A549 (cell line): ENCODE measurements around the gene KIAA0825. TPM values are rescaled to one million over a fixed set of nuclear protein-coding genes. Genes with fewer than 3 reads are reported as not detected.

Source experiments
- ATAC-seq, 2 experiments: fragments of 200-7000 bp in 1 of 2; fragments of >200 bp in 1 of 2; cut with Nextera tagmentation in 1 of 2; cut with Tn5 transposase in 1 of 2; 3 replicates each; pipeline versions ENCODE4 v1.8.0 to v1.9.1; 2018 to 2020; ENCODE audit warnings: mild to moderate bottlenecking in 1 of 2, moderate library complexity in 1 of 2
- CTCF ChIA-PET: fragments of 300-600 bp; sonication (Branson Sonifier 250); formaldehyde crosslinking; extraction: SDS; loops from one replicate; lab custom pipeline; 2021; ENCODE audit warnings: antibody characterized with exemption, inconsistent platforms; lab: Yijun Ruan, JAX
- POLR2A ChIA-PET: fragments of 350-600 bp; formaldehyde crosslinking; extraction: SDS; loops from one replicate; lab custom pipeline; 2021; ENCODE audit warnings: antibody characterized with exemption, inconsistent platforms; lab: Yijun Ruan, JAX
- DNase-seq, 2 experiments: peaks; one replicate each; pipeline versions ENCODE4 v3.0.0 to v3.0.0-alpha.2; 2011 to 2016; ENCODE audit warnings: low read depth in 1 of 2, low spot score in 1 of 2
- FAIRE-seq: peaks from 2 replicates; lab custom pipeline; 2011; peaks lifted over from hg19 to GRCh38; lab: Jason Lieb, UNC
- H3K27ac ChIP-seq, 2 experiments: fragments of >200 bp; sonication (Bioruptor Twin); formaldehyde crosslinking; 3 replicates each; pipeline ENCODE4 v1.5.1; 2016 to 2017
- H3K4me1 ChIP-seq: fragments of >200 bp; sonication (Bioruptor Twin); formaldehyde crosslinking; 3 replicates; pipeline ENCODE4 v1.6.1; 2016
- H3K4me2 ChIP-seq: fragments of >200 bp; sonication (Bioruptor Twin); formaldehyde crosslinking; 3 replicates; pipeline ENCODE4 v1.6.1; 2016
- H3K4me3 ChIP-seq: fragments of >200 bp; sonication (Bioruptor Twin); formaldehyde crosslinking; 3 replicates; pipeline ENCODE4 v1.5.1; 2016
- H3K9me3 ChIP-seq: fragments of >200 bp; sonication (Bioruptor Twin); formaldehyde crosslinking; 3 replicates; pipeline ENCODE4 v1.6.1; 2016
- CBX2 ChIP-seq: fragments of 200-600 bp; sonication (generic); IDR thresholded peaks from 2 replicates; pipeline ENCODE4 v1.6.1; 2016; ENCODE audit warnings: low read depth, mild to moderate bottlenecking, borderline replicate concordance
- CHD2 ChIP-seq: fragments of 150-350 bp; IDR thresholded peaks from 2 replicates; pipeline ENCODE4 v1.6.1; 2014; ENCODE audit warnings: low read length; ENCODE audit not compliant: partially characterized antibody
- E2F6 ChIP-seq: IDR thresholded peaks from 2 replicates; pipeline ENCODE4 v1.6.1; 2012; ENCODE audit warnings: low read depth, borderline replicate concordance
- EHF ChIP-seq: fragments of 250-450 bp; sonication (Bioruptor Pico); IDR thresholded peaks from 2 replicates; pipeline ENCODE4 v1.5.0; 2020; ENCODE audit warnings: mild to moderate bottlenecking
- EHMT2 ChIP-seq: fragments of 200-600 bp; sonication (generic); IDR thresholded peaks from 2 replicates; pipeline ENCODE4 v1.6.1; 2016; ENCODE audit warnings: antibody characterized with exemption, low read depth, mild to moderate bottlenecking, moderate library complexity
- ESRRA ChIP-seq: fragments of 150-350 bp; IDR thresholded peaks from 2 replicates; pipeline ENCODE4 v1.6.1; 2014; ENCODE audit warnings: mild to moderate bottlenecking, low read length, borderline replicate concordance
- FOSL2 ChIP-seq, 2 experiments: fragments of 450-650 bp in 1 of 2; fragments of >200 bp in 1 of 2; sonication (Bioruptor Twin) in 1 of 2; formaldehyde crosslinking; IDR thresholded peaks; 2 replicates each; pipeline versions ENCODE4 v1.5.0 to v1.6.1; 2016 to 2020; ENCODE audit warnings: mild to moderate bottlenecking in 1 of 2, moderate library complexity in 1 of 2
- GATA3 ChIP-seq: IDR thresholded peaks from 2 replicates; pipeline ENCODE4 v1.6.1; 2012; ENCODE audit warnings: borderline replicate concordance
- HOXB5 ChIP-seq: fragments of 250-450 bp; sonication (Bioruptor Pico); IDR thresholded peaks from 2 replicates; pipeline ENCODE4 v1.5.0; 2020; ENCODE audit warnings: mild to moderate bottlenecking, moderate library complexity
- MAFK ChIP-seq: fragments of 450-650 bp; IDR thresholded peaks from 2 replicates; pipeline ENCODE4 v1.6.1; 2014; ENCODE audit not compliant: partially characterized antibody
- MAX ChIP-seq: IDR thresholded peaks from 2 replicates; pipeline ENCODE4 v1.6.1; 2012
- MAZ ChIP-seq: fragments of 150-350 bp; IDR thresholded peaks from 2 replicates; pipeline ENCODE4 v1.6.1; 2014; ENCODE audit warnings: antibody characterized with exemption, low read depth, low read length, borderline replicate concordance
- MYC ChIP-seq: IDR thresholded peaks from 2 replicates; pipeline ENCODE4 v1.6.1; 2012; ENCODE audit warnings: mild to moderate bottlenecking, inconsistent platforms, low read length, improper control_type of control experiment, borderline replicate concordance
- NR3C1 ChIP-seq: fragments of >200 bp; sonication (Bioruptor Twin); formaldehyde crosslinking; IDR thresholded peaks from 3 replicates; pipeline ENCODE4 v1.6.1; 2017
- POLR2A ChIP-seq: IDR thresholded peaks from 2 replicates; pipeline ENCODE4 v1.6.1; 2012; ENCODE audit warnings: mild to moderate bottlenecking, low read length
- RAD21 ChIP-seq, 2 experiments: fragments of >200 bp in 1 of 2; sonication (Bioruptor Twin) in 1 of 2; formaldehyde crosslinking in 1 of 2; IDR thresholded peaks in 1 of 2; conservative IDR thresholded peaks in 1 of 2; 2 replicates in 1 of 2; 3 replicates in 1 of 2; pipeline ENCODE4 v1.6.1; 2012 to 2018; ENCODE audit warnings: inconsistent platforms in 1 of 2
- RNF2 ChIP-seq: fragments of 200-600 bp; sonication (generic); IDR thresholded peaks from 2 replicates; pipeline ENCODE4 v1.6.1; 2016; ENCODE audit warnings: low read depth, mild to moderate bottlenecking, antibody characterized with exemption, moderate library complexity, borderline replicate concordance
- WGBS: methylation state at CpG from one replicate; pipeline ENCODE4 v1.1.6; 2017; ENCODE audit errors: missing lambda C conversion rate; 5-methylcytosine and 5-hydroxymethylcytosine counted together
- polyA plus RNA-seq, 4 experiments: library from polyadenylated mRNA; depleted of rRNA in 3 of 4; stranded (reverse); fragments of >200 nt; fragmentation: RNase III in 1 of 4; extraction: RNeasy Plus Mini Kit Qiagen cat#74134 plus additional on column Dnase treatment in 1 of 4; gene quantifications; 2 replicates in 3 of 4; 3 replicates in 1 of 4; pipeline ENCODE4 v1.2.3, GENCODE V29; 2011 to 2017
- TF ChIP-seq, protein P1 (sequence below): fragments of 250-450 bp; sonication (Bioruptor Pico); IDR thresholded peaks from 2 replicates; pipeline ENCODE4 v1.5.0; 2021; ENCODE audit warnings: mild to moderate bottlenecking, moderate library complexity, borderline replicate concordance
- TF ChIP-seq, protein P2 (sequence below): fragments of 150-350 bp; IDR thresholded peaks from 2 replicates; pipeline ENCODE4 v1.6.1; 2014; ENCODE audit warnings: low read depth, mild to moderate bottlenecking, low read length
- TF ChIP-seq, protein P3 (sequence below): fragments of >200 bp; sonication (Bioruptor Twin); formaldehyde crosslinking; IDR thresholded peaks from 2 replicates; pipeline ENCODE4 v1.6.1; 2016

KIAA0825 gene
- polyA plus RNA-seq, 2 of the 4 experiments (the other 2 are of a cell fraction) = 0.57 to 0.80 TPM

DNA sequence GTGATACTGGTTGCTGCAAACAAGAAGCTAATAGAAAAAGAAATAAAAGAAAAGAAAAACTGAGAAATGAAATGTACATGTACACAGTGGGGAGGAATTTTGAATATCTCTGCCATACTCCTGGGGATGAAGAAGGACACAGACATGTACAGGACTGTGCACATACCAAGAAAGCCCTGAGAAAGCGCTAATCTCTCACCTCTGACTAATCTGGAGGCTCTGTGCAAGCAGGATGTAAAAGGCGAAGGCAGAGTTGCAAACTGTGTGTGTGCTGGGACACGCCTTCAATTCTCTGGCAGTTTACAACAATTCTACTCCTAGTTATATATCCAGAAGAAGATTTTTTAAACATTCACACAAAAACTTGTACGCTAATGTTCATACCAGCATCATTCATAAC is 211.4 kb downstream of the KIAA0825 start:
- TF ChIP-seq E2F6 = no peak
- no peak for TF ChIP-seq MYC
- no peak for TF ChIP-seq MAFK
- no peak for TF ChIP-seq RAD21 (conservative IDR thresholded peaks at IDR 0.05 in 1 of 2, IDR thresholded peaks at IDR 0.05 in 1 of 2)
- TF ChIP-seq EHMT2 = no peak
- no peak for TF ChIP-seq MAX
- no peak for TF ChIP-seq MAZ
- no peak for TF ChIP-seq GATA3
- FAIRE-seq = no peak
- Histone ChIP-seq H3K4me2 (no peak overlapping the region), H3K4me1 (no peaks in the 10 kb centered on the region), H3K27ac (no peak overlapping the region), H3K4me3 (no peak overlapping the region), H3K9me3 (no peaks in the 10 kb centered on the region)
- no peak for ATAC-seq
- WGBS = 55% methylated on average over 4 of the region's 4 CpGs
- DNase-seq = no peak
- ChIA-PET POLR2A (no interaction called here), CTCF (no interaction called here)

GRCh38 chr5:94403483-94403882 is 214.9 kb downstream of the KIAA0825 start:
- 74% methylated on average over 5 of the region's 5 CpGs for WGBS
- CTCF ChIA-PET = no interaction called here
- no peaks in the 10 kb centered on the region for H3K9me3 ChIP-seq

GRCh38 chr5:94402096-94402495 is 216.3 kb downstream of the KIAA0825 start:
- TF ChIP-seq MAZ (no peak), NR3C1 (no peak), FOSL2 (IDR thresholded peaks at IDR 0.05) (no peak), FOSL2 (CRISPR knock-in tag; IDR thresholded peaks at IDR 0.05) (no peak)
- ATAC-seq = no peak
- FAIRE-seq = no peak
- Histone ChIP-seq H3K4me1 (no peaks in the 10 kb centered on the region), H3K4me3 (no peak overlapping the region), H3K4me2 (no peak overlapping the region), H3K27ac (no peak overlapping the region), H3K9me3 (no peaks in the 10 kb centered on the region)
- 22% methylated on average over 3 of the region's 3 CpGs for WGBS
- DNase-seq = no peak
- ChIA-PET POLR2A (no interaction called here), CTCF (no interaction called here)

More at GRCh38 chr5:94403483-94403882, 214.9 kb downstream of the KIAA0825 start:
- POLR2A ChIA-PET = no interaction called here
- Histone ChIP-seq H3K27ac (no peak overlapping the region), H3K4me1 (no peaks in the 10 kb centered on the region), H3K4me2 (no peak overlapping the region), H3K4me3 (no peak overlapping the region)
- ATAC-seq (no peak), DNase-seq (no peak)
- TF ChIP-seq POLR2A (no peak), MYC (no peak), RNF2 (no peak), EHF (no peak), CBX2 (no peak), HOXB5 (no peak), ESRRA (no peak), CHD2 (no peak)
- TF ChIP-seq, protein P1, sequence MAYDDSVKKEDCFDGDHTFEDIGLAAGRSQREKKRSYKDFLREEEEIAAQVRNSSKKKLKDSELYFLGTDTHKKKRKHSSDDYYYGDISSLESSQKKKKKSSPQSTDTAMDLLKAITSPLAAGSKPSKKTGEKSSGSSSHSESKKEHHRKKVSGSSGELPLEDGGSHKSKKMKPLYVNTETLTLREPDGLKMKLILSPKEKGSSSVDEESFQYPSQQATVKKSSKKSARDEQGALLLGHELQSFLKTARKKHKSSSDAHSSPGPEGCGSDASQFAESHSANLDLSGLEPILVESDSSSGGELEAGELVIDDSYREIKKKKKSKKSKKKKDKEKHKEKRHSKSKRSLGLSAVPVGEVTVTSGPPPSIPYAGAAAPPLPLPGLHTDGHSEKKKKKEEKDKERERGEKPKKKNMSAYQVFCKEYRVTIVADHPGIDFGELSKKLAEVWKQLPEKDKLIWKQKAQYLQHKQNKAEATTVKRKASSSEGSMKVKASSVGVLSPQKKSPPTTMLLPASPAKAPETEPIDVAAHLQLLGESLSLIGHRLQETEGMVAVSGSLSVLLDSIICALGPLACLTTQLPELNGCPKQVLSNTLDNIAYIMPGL (CRISPR knock-in tag) = no peak
- TF ChIP-seq, protein P2, sequence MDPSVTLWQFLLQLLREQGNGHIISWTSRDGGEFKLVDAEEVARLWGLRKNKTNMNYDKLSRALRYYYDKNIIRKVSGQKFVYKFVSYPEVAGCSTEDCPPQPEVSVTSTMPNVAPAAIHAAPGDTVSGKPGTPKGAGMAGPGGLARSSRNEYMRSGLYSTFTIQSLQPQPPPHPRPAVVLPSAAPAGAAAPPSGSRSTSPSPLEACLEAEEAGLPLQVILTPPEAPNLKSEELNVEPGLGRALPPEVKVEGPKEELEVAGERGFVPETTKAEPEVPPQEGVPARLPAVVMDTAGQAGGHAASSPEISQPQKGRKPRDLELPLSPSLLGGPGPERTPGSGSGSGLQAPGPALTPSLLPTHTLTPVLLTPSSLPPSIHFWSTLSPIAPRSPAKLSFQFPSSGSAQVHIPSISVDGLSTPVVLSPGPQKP = no peak
- TF ChIP-seq, protein P3, sequence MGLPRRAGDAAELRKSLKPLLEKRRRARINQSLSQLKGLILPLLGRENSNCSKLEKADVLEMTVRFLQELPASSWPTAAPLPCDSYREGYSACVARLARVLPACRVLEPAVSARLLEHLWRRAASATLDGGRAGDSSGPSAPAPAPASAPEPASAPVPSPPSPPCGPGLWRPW = no peak
- TF ChIP-seq, all 56 proteins: peak for 0
- no peak for FAIRE-seq
